ENCODE data around the gene RAB5B. TPM values are rescaled to one million over a fixed set of nuclear protein-coding genes. Genes with fewer than 3 reads are reported as not detected.
"Not testable (repeated sequence)": the region's sequence is repeated elsewhere in the genome, so short reads cannot be mapped to it uniquely, and the experiment has no call there.

The RAB5B gene
- total RNA-seq, 1 experiment from 2014 or later, result 102 TPM

- BruUV-seq (replicated peaks), result no TSS peak
- no peak overlapping the region for H3K4me3 ChIP-seq (ENCODE audit: low read depth in 2 of 2, low read length in 2 of 2)
- TF ChIP-seq CTCF (IDR thresholded peaks at IDR 0.05) (no peak), SIN3A (IDR thresholded peaks at IDR 0.05; ENCODE audit: borderline replicate concordance, insufficient read depth, low read depth, low read length) (no peak), POLR2AphosphoS5 (IDR thresholded peaks at IDR 0.05; ENCODE audit: low read depth, low read length) (no peak)
- ChIA-PET POLR2A (interaction anchor here (0.6 kb wide), 1 partner anchor 100 kb away, joined by 3 read pairs; no protein-coding TSS in a partner anchor), CTCF (no interaction called here)
- no peaks in the 10 kb centered on the region for H3K9me3 ChIP-seq (ENCODE audit: control insufficient read depth, insufficient read depth, low read depth, low read length)
- no peak overlapping the region for H3K27ac ChIP-seq (ENCODE audit: low read length)
- DNase-seq (ENCODE audit: low read depth, low spot score), result no peak
- intact Hi-C loops (cut with micrococcal nuclease; ENCODE audit: unreplicated experiment) (no loop called here), in situ Hi-C loops (cut with HindIII; ENCODE audit: low pct_unique_long_range_greater_than_20kb, low sequenced_read_pairs) (no loop called here)
- H3K36me3 ChIP-seq (ENCODE audit: control insufficient read depth, insufficient read depth, low read length), result peaks cover 7% of the 10 kb centered on the region; the same call in 1 of the 2 replicates
- peaks cover 5% of the 10 kb centered on the region; the same call in 1 of the 2 replicates for H3K4me1 ChIP-seq (ENCODE audit: control insufficient read depth, insufficient read depth, low read length)
- ATAC-seq, result no peak
- no peaks in the 10 kb centered on the region for H3K27me3 ChIP-seq (ENCODE audit: control insufficient read depth, insufficient read depth, low read length)
These were observed 5.2 kb downstream of the RAB5B start for GRCh38 chr12:55979069-55979468.

GRCh38 chr12:55981882-55982281 lies 8.0 kb downstream of the RAB5B start:
- BruUV-seq (replicated peaks); H3K4me1 ChIP-seq (ENCODE audit: control insufficient read depth, insufficient read depth, low read length); ATAC-seq; H3K4me3 ChIP-seq (ENCODE audit: low read depth in 2 of 2, low read length in 2 of 2); H3K9me3 ChIP-seq (ENCODE audit: control insufficient read depth, insufficient read depth, low read depth, low read length); intact Hi-C loops (cut with micrococcal nuclease; ENCODE audit: unreplicated experiment); POLR2A ChIA-PET; H3K27ac ChIP-seq (ENCODE audit: low read length); in situ Hi-C loops (cut with HindIII; ENCODE audit: low pct_unique_long_range_greater_than_20kb, low sequenced_read_pairs); H3K27me3 ChIP-seq (ENCODE audit: control insufficient read depth, insufficient read depth, low read length); H3K36me3 ChIP-seq (ENCODE audit: control insufficient read depth, insufficient read depth, low read length); DNase-seq (ENCODE audit: low read depth, low spot score): not testable (repeated sequence)
- CTCF ChIA-PET, result interaction anchor here (0.7 kb wide), 1 partner anchor 41 kb away, joined by 10 read pairs; no protein-coding TSS in a partner anchor

- no peak for ATAC-seq
- POLR2A ChIA-PET, result interaction anchor here (0.6 kb wide), 1 partner anchor 1450 kb away, joined by 15 read pairs; no protein-coding TSS in a partner anchor
- in situ Hi-C loops (cut with HindIII; ENCODE audit: low pct_unique_long_range_greater_than_20kb, low sequenced_read_pairs) (no loop called here), intact Hi-C loops (cut with micrococcal nuclease; ENCODE audit: unreplicated experiment) (no loop called here)
- TF ChIP-seq SIN3A (IDR thresholded peaks at IDR 0.05; ENCODE audit: borderline replicate concordance, insufficient read depth, low read depth, low read length), result no peak
- TF ChIP-seq TCF7L2 (IDR thresholded peaks at IDR 0.05; ENCODE audit: low read depth, low read length), result no peak
- no peak for TF ChIP-seq REST (IDR thresholded peaks at IDR 0.05; ENCODE audit: insufficient read depth in 1 of 2, low read depth in 2 of 2, low read length in 1 of 2)
- TF ChIP-seq CTCF (IDR thresholded peaks at IDR 0.05), result no peak
- no peak for TF ChIP-seq POLR2AphosphoS5 (IDR thresholded peaks at IDR 0.05; ENCODE audit: low read depth, low read length)
- Histone ChIP-seq H3K36me3 (ENCODE audit: control insufficient read depth, insufficient read depth, low read length) (peaks cover 5% of the 10 kb centered on the region), H3K27me3 (ENCODE audit: control insufficient read depth, insufficient read depth, low read length) (no peaks in the 10 kb centered on the region), H3K9me3 (ENCODE audit: control insufficient read depth, insufficient read depth, low read depth, low read length) (no peaks in the 10 kb centered on the region), H3K27ac (ENCODE audit: low read length) (no peak overlapping the region), H3K4me1 (ENCODE audit: control insufficient read depth, insufficient read depth, low read length) (no peaks in the 10 kb centered on the region), H3K4me3 (ENCODE audit: low read depth in 2 of 2, low read length in 2 of 2) (no peak overlapping the region)
- CTCF ChIA-PET, result interaction anchor here (0.7 kb wide), 1 partner anchor 42 kb away, joined by 10 read pairs; no protein-coding TSS in a partner anchor
- no TSS peak for BruUV-seq (replicated peaks)
- no peak for DNase-seq (ENCODE audit: low read depth, low spot score)
These were observed 8.6 kb downstream of the RAB5B start for GRCh38 chr12:55982319-55982936.
